Activated CD8-positive, alpha-beta memory T cell treated with anti-CD3 and anti-CD28 coated beads, Interleukin-2, amount 10 ng/mL, durations not matched to agents 7 days and 5 days (primary cell): Measurements from ENCODE around the gene LHPP. TPM values are rescaled to one million over a fixed set of nuclear protein-coding genes. Genes with fewer than 3 reads are reported as not detected.
A peak's percentile ranks its signal among the peaks of the same experiment; 100 is the strongest.
"Not testable (repeated sequence)": the region's sequence is repeated elsewhere in the genome, so short reads cannot be mapped to it uniquely, and the experiment has no call there.

Source experiments
- ATAC-seq: fragments of 150-1000 bp; cut with Tn5 transposase; one replicate; pipeline ENCODE4 v1.10.0; 2021; ENCODE audit warnings: moderate library complexity
- CTCF ChIA-PET: fragments of 350-600 bp; sonication (Branson Sonifier 250); formaldehyde crosslinking; loops from one replicate; lab custom pipeline; 2021; ENCODE audit warnings: antibody characterized with exemption; lab: Charles Lee
- DNase-seq: peaks from one replicate; pipeline ENCODE4 v3.0.0-alpha.2; 2020
- H3K27ac Mint-ChIP-seq: one replicate; pipeline ENCODE4 v1.8.0; 2021; ENCODE audit warnings: mild to moderate bottlenecking, mixed read lengths
- H3K27me3 Mint-ChIP-seq: one replicate; pipeline ENCODE4 v1.8.0; 2021; ENCODE audit warnings: mixed read lengths
- H3K36me3 Mint-ChIP-seq: one replicate; pipeline ENCODE4 v1.8.0; 2021; ENCODE audit warnings: mild to moderate bottlenecking, mixed read lengths
- H3K4me1 Mint-ChIP-seq: one replicate; pipeline ENCODE4 v1.8.0; 2021; ENCODE audit warnings: mixed read lengths
- H3K4me3 Mint-ChIP-seq: one replicate; pipeline ENCODE4 v1.8.0; 2021; ENCODE audit warnings: mild to moderate bottlenecking, moderate library complexity, mixed read lengths
- H3K9me3 Mint-ChIP-seq: one replicate; pipeline ENCODE4 v1.8.0; 2022; ENCODE audit warnings: low read depth, mixed read lengths
- total RNA-seq, 2 experiments: library from RNA; stranded (reverse); gene quantifications; one replicate each; pipeline ENCODE4 v1.2.3, GENCODE V29; 2021

LHPP gene
- total RNA-seq, 2 experiments from 2014 or later, result 10.6 to 16.7 TPM

GRCh38 chr10:124604214-124605000, 142.8 kb downstream of the LHPP start:
- ATAC-seq (no peak), DNase-seq (no peak)
- no peak overlapping the region for H3K4me3 Mint-ChIP-seq
- no peaks in the 10 kb centered on the region for H3K4me1 Mint-ChIP-seq
- H3K27me3 Mint-ChIP-seq, result no peaks in the 10 kb centered on the region
- H3K36me3 Mint-ChIP-seq, result no peaks in the 10 kb centered on the region
- no peak overlapping the region for H3K27ac Mint-ChIP-seq
- CTCF ChIA-PET, result no interaction called here
- no peaks in the 10 kb centered on the region for H3K9me3 Mint-ChIP-seq

- CTCF ChIA-PET, result no interaction called here
- ATAC-seq (no peak), DNase-seq (no peak)
- peaks cover 1% of the 10 kb centered on the region for H3K4me1 Mint-ChIP-seq
- no peaks in the 10 kb centered on the region for H3K36me3 Mint-ChIP-seq
- H3K9me3 Mint-ChIP-seq, result no peaks in the 10 kb centered on the region
- no peak overlapping the region for H3K27ac Mint-ChIP-seq
- H3K4me3 Mint-ChIP-seq, result no peak overlapping the region
- no peaks in the 10 kb centered on the region for H3K27me3 Mint-ChIP-seq
Observed at GRCh38 chr10:124605001-124605370, 143.4 kb downstream of the LHPP start.

DNA sequence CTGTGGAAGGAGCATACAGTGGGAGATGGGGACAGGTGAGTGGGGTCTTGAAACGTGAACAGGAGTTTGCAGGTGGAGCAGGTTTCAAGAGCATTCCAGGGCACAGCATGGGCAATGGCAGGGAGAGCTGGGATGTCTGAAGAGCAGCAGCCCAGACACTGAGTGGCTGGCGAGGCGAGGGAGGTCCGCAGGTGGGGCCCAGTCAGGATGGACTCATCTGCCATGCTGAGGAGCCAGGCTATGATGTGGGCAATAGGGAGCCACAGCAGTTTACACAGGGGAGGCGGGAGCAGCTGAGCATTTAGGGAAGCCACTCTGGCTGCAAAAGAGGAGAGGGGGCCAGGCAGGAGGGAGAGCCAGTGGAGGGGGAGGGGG, 143.8 kb downstream of the LHPP start:
- DNase-seq (no peak), ATAC-seq (no peak)
- no peak overlapping the region for H3K4me3 Mint-ChIP-seq
- no peaks in the 10 kb centered on the region for H3K27me3 Mint-ChIP-seq
- peaks cover 2% of the 10 kb centered on the region for H3K4me1 Mint-ChIP-seq
- H3K36me3 Mint-ChIP-seq, result no peaks in the 10 kb centered on the region
- CTCF ChIA-PET, result no interaction called here
- H3K9me3 Mint-ChIP-seq, result no peaks in the 10 kb centered on the region
- no peak overlapping the region for H3K27ac Mint-ChIP-seq

- H3K27me3 Mint-ChIP-seq, result no peaks in the 10 kb centered on the region
- peaks cover 4% of the 10 kb centered on the region for H3K4me1 Mint-ChIP-seq
- CTCF ChIA-PET, result no interaction called here
- no peaks in the 10 kb centered on the region for H3K36me3 Mint-ChIP-seq
- H3K27ac Mint-ChIP-seq, result no peak overlapping the region
- no peaks in the 10 kb centered on the region for H3K9me3 Mint-ChIP-seq
- ATAC-seq, result no peak
- no peak overlapping the region for H3K4me3 Mint-ChIP-seq
- no peak for DNase-seq
Observed at GRCh38 chr10:124605856-124606812, 144.5 kb downstream of the LHPP start.

DNA sequence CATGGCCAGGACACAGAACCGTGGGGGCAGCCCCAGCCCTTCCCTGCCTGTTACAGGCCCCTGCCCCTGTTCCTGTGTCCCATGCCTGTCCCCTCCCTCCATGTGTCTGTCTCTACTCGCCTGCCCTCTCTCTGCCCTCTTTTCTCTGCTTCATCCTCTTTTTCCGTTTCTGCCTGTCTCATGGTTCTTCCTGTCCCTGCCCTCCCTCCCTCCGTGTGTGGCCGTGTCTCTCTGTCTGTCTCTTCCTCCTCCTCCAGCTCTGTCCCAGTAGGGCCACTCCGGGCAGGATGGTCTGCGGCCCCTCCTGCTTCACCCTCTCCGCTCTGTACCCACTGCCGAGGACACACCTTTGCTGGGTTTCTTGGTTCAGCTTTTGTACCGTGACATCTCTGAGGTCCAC, 145.2 kb downstream of the LHPP start:
- H3K27ac Mint-ChIP-seq, result no peak overlapping the region
- no peak for ATAC-seq
- no peaks in the 10 kb centered on the region for H3K27me3 Mint-ChIP-seq
- DNase-seq, result no peak
- H3K36me3 Mint-ChIP-seq, result no peaks in the 10 kb centered on the region
- CTCF ChIA-PET, result no interaction called here
- no peaks in the 10 kb centered on the region for H3K9me3 Mint-ChIP-seq
- no peak overlapping the region for H3K4me3 Mint-ChIP-seq
- H3K4me1 Mint-ChIP-seq, result peaks cover 11% of the 10 kb centered on the region

GRCh38 chr10:124607693-124608092, 146.1 kb downstream of the LHPP start:
- no peaks in the 10 kb centered on the region for H3K9me3 Mint-ChIP-seq
- DNase-seq, result no peak
- CTCF ChIA-PET, result no interaction called here
- ATAC-seq, result no peak
- no peak overlapping the region for H3K27ac Mint-ChIP-seq
- peaks cover 20% of the 10 kb centered on the region for H3K4me1 Mint-ChIP-seq
- H3K36me3 Mint-ChIP-seq, result no peaks in the 10 kb centered on the region
- H3K27me3 Mint-ChIP-seq, result no peaks in the 10 kb centered on the region
- H3K4me3 Mint-ChIP-seq, result no peak overlapping the region

DNA sequence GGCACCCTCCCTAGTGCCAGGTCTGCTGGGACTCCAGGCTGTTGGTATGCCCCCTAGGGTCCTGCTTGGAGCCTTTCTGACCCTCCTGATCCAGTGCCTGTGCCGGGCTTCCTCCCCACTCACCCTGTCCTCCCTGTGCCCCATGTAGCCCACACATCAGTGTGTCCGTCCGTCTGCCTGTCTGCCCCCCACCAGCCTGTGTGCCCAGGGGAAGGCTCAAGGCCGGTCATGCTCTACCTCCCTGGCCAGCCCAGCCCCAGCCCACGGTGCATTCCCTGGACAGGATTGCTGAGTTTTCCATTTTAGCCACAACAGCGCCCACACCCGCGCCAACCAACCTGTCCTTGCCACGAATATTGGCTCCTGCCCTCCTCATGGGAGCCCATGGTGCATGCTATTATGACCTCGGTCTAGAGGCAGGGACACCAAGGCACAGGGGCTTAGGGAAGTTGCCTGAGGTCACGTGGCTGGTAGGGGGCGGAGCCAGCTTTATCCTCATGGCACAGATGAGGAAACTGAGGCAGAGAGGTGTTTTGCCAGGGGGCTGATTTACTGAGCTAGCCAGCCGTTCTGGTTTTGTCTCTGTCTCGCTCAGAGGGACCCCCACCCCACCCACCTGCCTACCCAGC, 146.6 kb downstream of the LHPP start:
- no peak for DNase-seq
- Mint-ChIP-seq H3K36me3 (no peaks in the 10 kb centered on the region), H3K9me3 (no peaks in the 10 kb centered on the region), H3K4me3 (no peak overlapping the region), H3K4me1 (peaks cover 24% of the 10 kb centered on the region), H3K27ac (no peak overlapping the region), H3K27me3 (no peaks in the 10 kb centered on the region)
- CTCF ChIA-PET, result no interaction called here
- no peak for ATAC-seq

DNA sequence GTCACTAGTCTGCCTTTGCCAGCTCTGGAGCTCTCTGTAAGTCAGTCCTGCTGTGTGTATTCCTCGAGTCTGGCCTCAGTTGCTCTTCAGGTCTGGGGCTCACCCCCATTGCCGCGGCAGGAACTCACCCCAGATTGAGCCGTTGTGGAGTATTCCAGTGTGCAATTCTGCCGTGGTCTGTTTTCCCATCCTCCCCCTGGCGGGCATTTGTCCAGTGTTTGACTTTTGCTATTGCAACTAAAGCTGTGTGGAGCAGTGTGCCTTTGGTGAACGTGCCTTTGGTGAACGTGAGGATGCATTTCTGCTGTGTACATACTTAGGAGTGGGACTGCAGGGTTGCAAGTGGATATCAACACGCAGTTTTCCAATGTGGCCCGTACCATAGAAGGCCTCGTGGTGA, 148.1 kb downstream of the LHPP start:
- H3K9me3 Mint-ChIP-seq, result no peaks in the 10 kb centered on the region
- H3K36me3 Mint-ChIP-seq, result no peaks in the 10 kb centered on the region
- CTCF ChIA-PET, result no interaction called here

DNA sequence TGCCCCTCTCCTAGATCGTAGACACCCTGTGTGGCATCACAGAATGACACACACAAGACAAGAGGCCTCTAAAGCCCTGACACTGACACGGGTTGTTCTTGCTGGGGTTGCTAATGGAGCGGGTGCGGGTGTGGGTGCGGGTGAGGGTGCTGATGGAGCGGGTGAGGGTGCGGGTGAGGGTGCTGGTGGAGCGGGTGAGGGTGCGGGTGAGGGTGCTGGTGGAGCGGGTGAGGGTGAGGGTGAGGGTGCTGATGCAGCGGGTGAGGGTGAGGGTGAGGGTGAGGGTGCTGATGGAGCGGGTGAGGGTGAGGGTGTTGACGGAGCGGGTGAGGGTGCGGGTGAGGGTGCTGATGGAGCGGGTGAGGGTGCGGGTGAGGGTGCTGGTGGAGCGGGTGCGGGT, 148.6 kb downstream of the LHPP start:
- DNase-seq, CTCF ChIA-PET, H3K27ac Mint-ChIP-seq, H3K36me3 Mint-ChIP-seq, ATAC-seq, H3K4me3 Mint-ChIP-seq, H3K27me3 Mint-ChIP-seq, H3K9me3 Mint-ChIP-seq: not testable (repeated sequence)
- peaks cover 41% of the 10 kb centered on the region for H3K4me1 Mint-ChIP-seq

More for the DNA sequence above, 148.1 kb downstream of the LHPP start:
- no peak overlapping the region for H3K4me3 Mint-ChIP-seq
- H3K4me1 Mint-ChIP-seq, result peaks cover 36% of the 10 kb centered on the region
- H3K27me3 Mint-ChIP-seq, result no peaks in the 10 kb centered on the region
- H3K27ac Mint-ChIP-seq, result no peak overlapping the region
- ATAC-seq, result no peak
- DNase-seq, result no peak

DNA sequence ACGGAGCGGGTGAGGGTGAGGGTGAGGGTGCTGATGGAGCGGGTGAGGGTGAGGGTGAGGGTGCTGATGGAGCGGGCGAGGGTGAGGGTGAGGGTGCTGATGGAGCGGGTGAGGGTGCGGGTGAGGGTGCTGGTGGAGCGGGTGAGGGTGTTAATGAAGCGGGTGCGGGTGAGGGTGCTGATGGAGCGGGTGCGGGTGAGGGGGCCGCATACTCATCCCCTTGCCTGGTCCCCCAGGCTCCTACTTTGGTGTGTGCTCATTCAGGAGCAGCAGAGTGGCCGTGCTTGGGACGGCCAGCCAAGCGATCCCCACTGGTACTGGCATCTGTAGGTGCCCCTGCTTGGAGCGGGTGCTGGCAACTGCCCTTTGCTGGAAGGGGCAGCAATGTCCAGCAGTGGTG, 149.2 kb downstream of the LHPP start:
- H3K9me3 Mint-ChIP-seq, H3K27ac Mint-ChIP-seq, ATAC-seq, H3K4me3 Mint-ChIP-seq, H3K27me3 Mint-ChIP-seq, DNase-seq, H3K36me3 Mint-ChIP-seq: not testable (repeated sequence)
- CTCF ChIA-PET, result interaction anchor here (0.8 to 1.4 kb wide), 2 partner anchors 10 to 121 kb away, joined by 3 read pairs; no protein-coding TSS in a partner anchor
- H3K4me1 Mint-ChIP-seq, result peaks cover 46% of the 10 kb centered on the region

- no peaks in the 10 kb centered on the region for H3K27me3 Mint-ChIP-seq
- peak overlapping the region; percentile 62 for H3K27ac Mint-ChIP-seq
- H3K4me1 Mint-ChIP-seq, result peaks cover 53% of the 10 kb centered on the region
- H3K36me3 Mint-ChIP-seq, result peaks cover 2% of the 10 kb centered on the region
- CTCF ChIA-PET, result interaction anchor here (0.7 to 2.0 kb wide), 8 partner anchors 16 to 130 kb away, joined by 3 to 7 read pairs (median 3); no protein-coding TSS in a partner anchor
- ATAC-seq, result peak; percentile 48
- no peak overlapping the region for H3K4me3 Mint-ChIP-seq
- peak; percentile 78 for DNase-seq
- H3K9me3 Mint-ChIP-seq, result no peaks in the 10 kb centered on the region
Observed at GRCh38 chr10:124611738-124612137, 150.1 kb downstream of the LHPP start.

GRCh38 chr10:124612611-124613498, 151.2 kb downstream of the LHPP start:
- CTCF ChIA-PET, result interaction anchor here (0.7 to 2.0 kb wide), 7 partner anchors 15 to 133 kb away, joined by 3 to 7 read pairs (median 3); no protein-coding TSS in a partner anchor
- Mint-ChIP-seq H3K4me3 (no peak overlapping the region), H3K27me3 (no peaks in the 10 kb centered on the region), H3K27ac (no peak overlapping the region), H3K36me3 (peaks cover 2% of the 10 kb centered on the region), H3K9me3 (no peaks in the 10 kb centered on the region), H3K4me1 (peaks cover 53% of the 10 kb centered on the region)
- DNase-seq, result peak; percentile 48
- peak; percentile 13 for ATAC-seq
